HepG2 (cell line): ENCODE results near the gene EVA1A. TPM values are rescaled to one million over a fixed set of nuclear protein-coding genes. Genes with fewer than 3 reads are reported as not detected.

Experiments
- FOXP1 ChIP-seq, 2 experiments: fragments of 450-650 bp in 1 of 2; IDR thresholded peaks; 2 replicates each; pipeline ENCODE4 v1.6.1; 2017 to 2018; ENCODE audit warnings: antibody characterized with exemption in 1 of 2
- IKZF4 ChIP-seq: sonication (generic); formaldehyde crosslinking; IDR thresholded peaks from 2 replicates; pipeline ENCODE4 v1.5.1; 2020; ENCODE audit warnings: borderline replicate concordance, mild to moderate bottlenecking, low read depth, missing genetic modification reagents; ENCODE audit errors: not compliant biosample characterization
- KLF13 ChIP-seq: sonication (generic); formaldehyde crosslinking; IDR thresholded peaks from 2 replicates; pipeline ENCODE4 v1.4.0; 2020; ENCODE audit warnings: mild to moderate bottlenecking, missing genetic modification reagents
- NCOA1 ChIP-seq: sonication (generic); formaldehyde crosslinking; IDR thresholded peaks from 2 replicates; pipeline ENCODE4 v1.9.0; 2021; ENCODE audit warnings: missing genetic modification reagents
- NCOA2 ChIP-seq: sonication (generic); formaldehyde crosslinking; IDR thresholded peaks from 2 replicates; pipeline ENCODE4 v1.8.0; 2022; ENCODE audit warnings: inconsistent platforms
- PHF21A ChIP-seq: sonication (generic); formaldehyde crosslinking; IDR thresholded peaks from 2 replicates; pipeline ENCODE4 v1.5.0; 2020; ENCODE audit warnings: mild to moderate bottlenecking, missing genetic modification reagents
- POLR2A ChIP-seq, 2 experiments: IDR thresholded peaks; 2 replicates each; pipeline ENCODE4 v1.6.1; 2011; ENCODE audit warnings: low read depth in 2 of 2, low read length in 2 of 2, mild to moderate bottlenecking in 1 of 2, moderate library complexity in 1 of 2; ENCODE audit not compliant: insufficient read depth in 1 of 2
- RFX5 ChIP-seq: IDR thresholded peaks from 2 replicates; pipeline ENCODE4 v1.6.1; 2011; ENCODE audit warnings: low read depth, low read length, improper control_type of control experiment
- RORA ChIP-seq: sonication (generic); formaldehyde crosslinking; IDR thresholded peaks from 2 replicates; pipeline ENCODE4 v1.5.0; 2020; ENCODE audit warnings: mild to moderate bottlenecking, missing genetic modification reagents, moderate library complexity
- SOX6 ChIP-seq, 2 experiments: fragments of 450-650 bp in 1 of 2; sonication (generic) in 1 of 2; formaldehyde crosslinking in 1 of 2; IDR thresholded peaks; 2 replicates each; pipeline versions ENCODE4 v1.4.0 to v1.6.1; 2017 to 2020; ENCODE audit warnings: antibody characterized with exemption in 1 of 2, mild to moderate bottlenecking in 1 of 2, missing genetic modification reagents in 1 of 2
- XBP1 ChIP-seq: sonication (generic); formaldehyde crosslinking; IDR thresholded peaks from 2 replicates; pipeline ENCODE4 v1.5.0; 2020; ENCODE audit warnings: missing genetic modification reagents
- ZFP90 ChIP-seq: sonication (generic); formaldehyde crosslinking; IDR thresholded peaks from 2 replicates; pipeline ENCODE4 v1.8.0; 2022; ENCODE audit warnings: missing genetic modification reagents, mild to moderate bottlenecking, inconsistent platforms, borderline replicate concordance
- ZMYM4 ChIP-seq: sonication (generic); formaldehyde crosslinking; IDR thresholded peaks from 2 replicates; pipeline ENCODE4 v1.8.1; 2023; ENCODE audit warnings: mild to moderate bottlenecking, missing genetic modification reagents
- ZNF124 ChIP-seq: sonication (generic); formaldehyde crosslinking; IDR thresholded peaks from 2 replicates; pipeline ENCODE4 v1.4.0; 2020; ENCODE audit warnings: missing genetic modification reagents
- ZNF232 ChIP-seq: sonication (generic); formaldehyde crosslinking; IDR thresholded peaks from 2 replicates; pipeline ENCODE4 v1.4.0; 2020; ENCODE audit warnings: missing genetic modification reagents, borderline replicate concordance
- ZNF343 ChIP-seq: sonication (generic); formaldehyde crosslinking; IDR thresholded peaks from 2 replicates; pipeline ENCODE4 v1.4.0; 2020; ENCODE audit warnings: mild to moderate bottlenecking, missing genetic modification reagents
- ZNF446 ChIP-seq: sonication (generic); formaldehyde crosslinking; IDR thresholded peaks from 2 replicates; pipeline ENCODE4 v1.5.0; 2020; ENCODE audit warnings: mild to moderate bottlenecking, missing genetic modification reagents
- ZNF562 ChIP-seq: sonication (generic); formaldehyde crosslinking; IDR thresholded peaks from 2 replicates; pipeline ENCODE4 v1.8.0; 2022; ENCODE audit warnings: missing genetic modification reagents, borderline replicate concordance
- ZNF619 ChIP-seq: sonication (generic); formaldehyde crosslinking; IDR thresholded peaks from 2 replicates; pipeline ENCODE4 v1.4.0; 2020; ENCODE audit warnings: mild to moderate bottlenecking, missing genetic modification reagents
- ZNF709 ChIP-seq: sonication (generic); formaldehyde crosslinking; IDR thresholded peaks from 2 replicates; pipeline ENCODE4 v1.5.0; 2020; ENCODE audit warnings: mild to moderate bottlenecking, missing genetic modification reagents
- ZNF737 ChIP-seq: sonication (generic); formaldehyde crosslinking; IDR thresholded peaks from 2 replicates; pipeline ENCODE4 v1.5.0; 2020; ENCODE audit warnings: missing genetic modification reagents, mild to moderate bottlenecking, borderline replicate concordance
- ZNF761 ChIP-seq: sonication (generic); formaldehyde crosslinking; conservative IDR thresholded peaks from 2 replicates; pipeline ENCODE4 v1.4.0; 2020; ENCODE audit warnings: mild to moderate bottlenecking, missing genetic modification reagents
- ZNF772 ChIP-seq: sonication (generic); formaldehyde crosslinking; IDR thresholded peaks from 2 replicates; pipeline ENCODE4 v1.5.0; 2020; ENCODE audit warnings: mild to moderate bottlenecking, missing genetic modification reagents
- ZNF788 ChIP-seq: sonication (generic); formaldehyde crosslinking; IDR thresholded peaks from 2 replicates; pipeline ENCODE4 v1.5.0; 2020; ENCODE audit warnings: mild to moderate bottlenecking, missing genetic modification reagents, borderline replicate concordance
- ZNF839 ChIP-seq: sonication (generic); formaldehyde crosslinking; IDR thresholded peaks from 2 replicates; pipeline ENCODE4 v1.4.0; 2020; ENCODE audit warnings: missing genetic modification reagents, mild to moderate bottlenecking, borderline replicate concordance
- polyA plus RNA-seq, 8 experiments: library from polyadenylated mRNA; depleted of rRNA in 3 of 8; stranded (reverse) in 7 of 8; unstranded in 1 of 8; fragments of >200 nt; fragmentation: Illumina TruSeq in 4 of 8; extraction: Trizol in 4 of 8; gene quantifications; 2 replicates each; pipeline versions ENCODE4 v1.2.1 to v1.2.3, GENCODE V29; 2011 to 2016; ENCODE audit warnings: low read depth in 4 of 8, missing spikeins in 1 of 8, mixed read lengths in 1 of 8; ENCODE audit not compliant: insufficient read depth in 1 of 8
- total RNA-seq, 5 experiments: library from RNA; depleted of rRNA; stranded (reverse); fragments of >200 nt; fragmentation: Illumina TruSeq; extraction: Trizol; gene quantifications; 2 replicates each; pipeline ENCODE4 v1.2.3, GENCODE V29; 2016; ENCODE audit warnings: low read depth in 1 of 5
- TF ChIP-seq, protein P1 (sequence below): sonication (generic); formaldehyde crosslinking; conservative IDR thresholded peaks from 2 replicates; pipeline ENCODE4 v1.4.0; 2020; ENCODE audit warnings: missing genetic modification reagents
- TF ChIP-seq, protein P2 (sequence below): IDR thresholded peaks from 2 replicates; pipeline ENCODE4 v1.6.1; 2016
- TF ChIP-seq, protein P3 (sequence below): sonication (generic); formaldehyde crosslinking; conservative IDR thresholded peaks from 2 replicates; pipeline ENCODE4 v1.4.0; 2020; ENCODE audit warnings: missing genetic modification reagents

Gene EVA1A
- total and polyA plus RNA-seq, 2 of the 13 experiments (the other 11 are each of a cell fraction or from before 2014, with no cell fraction given) = 57.5 to 57.8 TPM

DNA sequence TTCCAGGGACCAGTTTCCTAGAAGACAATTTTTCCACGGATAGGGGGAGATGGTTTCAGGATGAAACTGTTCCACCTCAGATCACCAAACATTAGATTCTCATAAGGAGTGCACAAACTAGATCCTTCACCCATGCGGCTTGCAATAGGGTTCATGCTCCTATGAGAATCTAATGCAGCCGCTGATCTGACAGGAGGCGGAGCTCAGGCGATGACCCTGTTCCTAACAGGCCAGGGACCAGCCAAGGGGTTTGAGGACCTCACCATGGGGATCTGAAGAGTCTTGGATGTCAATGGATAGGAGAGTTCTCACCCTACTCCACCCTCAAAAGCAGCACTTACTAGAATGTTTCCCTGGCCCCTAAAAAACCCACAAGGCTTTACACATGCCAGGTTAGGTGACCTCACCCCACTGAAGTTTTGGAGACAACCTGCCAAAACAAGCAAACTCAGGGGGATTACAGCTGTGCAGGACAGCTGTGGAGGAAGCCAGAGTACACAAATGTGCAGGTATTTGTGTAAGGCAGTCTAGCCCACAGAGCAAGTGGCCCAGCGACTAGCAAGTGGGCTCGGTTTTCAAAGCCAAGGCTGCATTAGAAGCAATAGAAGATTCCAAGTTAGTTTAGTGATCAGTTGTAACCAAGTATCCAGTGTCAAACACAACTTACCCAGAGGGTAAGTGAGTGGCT is 3.9 kb downstream of the EVA1A start (continued):
- TF ChIP-seq, protein P1, sequence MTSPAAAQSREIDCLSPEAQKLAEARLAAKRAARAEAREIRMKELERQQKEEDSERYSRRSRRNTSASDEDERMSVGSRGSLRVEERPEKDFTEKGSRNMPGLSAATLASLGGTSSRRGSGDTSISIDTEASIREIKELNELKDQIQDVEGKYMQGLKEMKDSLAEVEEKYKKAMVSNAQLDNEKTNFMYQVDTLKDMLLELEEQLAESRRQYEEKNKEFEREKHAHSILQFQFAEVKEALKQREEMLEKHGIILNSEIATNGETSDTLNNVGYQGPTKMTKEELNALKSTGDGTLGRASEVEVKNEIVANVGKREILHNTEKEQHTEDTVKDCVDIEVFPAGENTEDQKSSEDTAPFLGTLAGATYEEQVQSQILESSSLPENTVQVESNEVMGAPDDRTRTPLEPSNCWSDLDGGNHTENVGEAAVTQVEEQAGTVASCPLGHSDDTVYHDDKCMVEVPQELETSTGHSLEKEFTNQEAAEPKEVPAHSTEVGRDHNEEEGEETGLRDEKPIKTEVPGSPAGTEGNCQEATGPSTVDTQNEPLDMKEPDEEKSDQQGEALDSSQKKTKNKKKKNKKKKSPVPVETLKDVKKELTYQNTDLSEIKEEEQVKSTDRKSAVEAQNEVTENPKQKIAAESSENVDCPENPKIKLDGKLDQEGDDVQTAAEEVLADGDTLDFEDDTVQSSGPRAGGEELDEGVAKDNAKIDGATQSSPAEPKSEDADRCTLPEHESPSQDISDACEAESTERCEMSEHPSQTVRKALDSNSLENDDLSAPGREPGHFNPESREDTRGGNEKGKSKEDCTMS (CRISPR knock-in tag) = no peak
- TF ChIP-seq FOXP1 (IDR thresholded peaks at IDR 0.05) (no peak), FOXP1 (CRISPR knock-in tag; IDR thresholded peaks at IDR 0.05) (no peak), ZNF232 (CRISPR knock-in tag) (no peak), ZNF343 (no peak), SOX6 (IDR thresholded peaks at IDR 0.05) (no peak), SOX6 (CRISPR knock-in tag; IDR thresholded peaks at IDR 0.05) (0 out of 2 replicates have a peak, but pooled peaks have one; percentile 8), IKZF4 (CRISPR knock-in tag) (no peak), RORA (CRISPR knock-in tag) (no peak), NCOA2 (CRISPR knock-in tag) (no peak), KLF13 (no peak), ZNF446 (CRISPR knock-in tag) (0 out of 2 replicates have a peak, but pooled peaks have one; percentile 40), ZNF562 (no peak), PHF21A (no peak), ZFP90 (CRISPR knock-in tag) (no peak), ZNF737 (CRISPR knock-in tag) (no peak), ZNF709 (CRISPR knock-in tag) (no peak), RFX5 (no peak), ZNF619 (no peak), XBP1 (no peak), NCOA1 (CRISPR knock-in tag) (no peak), ZMYM4 (CRISPR knock-in tag) (peak; percentile 27; the same call in 1 of the 2 replicates), ZNF761 (CRISPR knock-in tag) (no peak), POLR2A (IDR thresholded peaks at IDR 0.05; ENCODE audit: insufficient read depth in 1 of 2, low read depth in 2 of 2, low read length in 2 of 2) (peak in 1 of 2 experiments; percentile 47; a peak in 2 of 4 replicates), ZNF772 (CRISPR knock-in tag) (0 out of 2 replicates have a peak, but pooled peaks have one; percentile 46), ZNF788 (no peak), ZNF124 (CRISPR knock-in tag) (no peak), ZNF839 (CRISPR knock-in tag) (no peak)
- TF ChIP-seq, protein P2, sequence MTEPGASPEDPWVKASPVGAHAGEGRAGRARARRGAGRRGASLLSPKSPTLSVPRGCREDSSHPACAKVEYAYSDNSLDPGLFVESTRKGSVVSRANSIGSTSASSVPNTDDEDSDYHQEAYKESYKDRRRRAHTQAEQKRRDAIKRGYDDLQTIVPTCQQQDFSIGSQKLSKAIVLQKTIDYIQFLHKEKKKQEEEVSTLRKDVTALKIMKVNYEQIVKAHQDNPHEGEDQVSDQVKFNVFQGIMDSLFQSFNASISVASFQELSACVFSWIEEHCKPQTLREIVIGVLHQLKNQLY (CRISPR knock-in tag) = no peak
- TF ChIP-seq, protein P3, sequence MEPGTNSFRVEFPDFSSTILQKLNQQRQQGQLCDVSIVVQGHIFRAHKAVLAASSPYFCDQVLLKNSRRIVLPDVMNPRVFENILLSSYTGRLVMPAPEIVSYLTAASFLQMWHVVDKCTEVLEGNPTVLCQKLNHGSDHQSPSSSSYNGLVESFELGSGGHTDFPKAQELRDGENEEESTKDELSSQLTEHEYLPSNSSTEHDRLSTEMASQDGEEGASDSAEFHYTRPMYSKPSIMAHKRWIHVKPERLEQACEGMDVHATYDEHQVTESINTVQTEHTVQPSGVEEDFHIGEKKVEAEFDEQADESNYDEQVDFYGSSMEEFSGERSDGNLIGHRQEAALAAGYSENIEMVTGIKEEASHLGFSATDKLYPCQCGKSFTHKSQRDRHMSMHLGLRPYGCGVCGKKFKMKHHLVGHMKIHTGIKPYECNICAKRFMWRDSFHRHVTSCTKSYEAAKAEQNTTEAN = no peak
